Measurements from ENCODE around the gene DNAH11. TPM values are rescaled to one million over a fixed set of nuclear protein-coding genes. Genes with fewer than 3 reads are reported as not detected.

The DNAH11 gene
- total and polyA plus RNA-seq, 2 of the 8 experiments (the other 6 are each of a cell fraction or from before 2014, with no cell fraction given) = 1.8 to 4.9 TPM

GRCh38 chr7:21526007-21526406 is 16.8 kb upstream of the DNAH11 start:
- Histone ChIP-seq H2BK120ac (replicated peaks; ENCODE audit: low read depth, low read length) (no peak overlapping the region), H3K9me3 (ENCODE audit: insufficient read depth in 2 of 2, low read depth in 1 of 2, low read length in 1 of 2) (peaks cover 9 to 19% of the 10 kb centered on the region in 2 experiments), H2AK5ac (ENCODE audit: low read depth, low read length) (no peak overlapping the region), H2BK20ac (ENCODE audit: low read length) (no peak overlapping the region), H2BK12ac (ENCODE audit: low read depth, low read length) (no peak overlapping the region), H3K9ac (replicated peaks in 1 of 4; ENCODE audit: extremely low read depth in 1 of 4, low read depth in 3 of 4, low read length in 3 of 4) (no peak overlapping the region), H4K20me1 (replicated peaks in 1 of 2; ENCODE audit: control insufficient read depth in 1 of 2, insufficient read depth in 2 of 2, low read length in 2 of 2) (no peaks in the 10 kb centered on the region), H2BK15ac (ENCODE audit: low read length) (no peak overlapping the region), H3K23ac (ENCODE audit: insufficient read length) (no peak overlapping the region), H4K91ac (replicated peaks; ENCODE audit: insufficient read length, low read length) (no peak overlapping the region), H3K18ac (ENCODE audit: extremely low read depth, low read length) (no peak overlapping the region), H3K79me1 (ENCODE audit: low read depth, low read length) (no peaks in the 10 kb centered on the region), H3K79me2 (ENCODE audit: control insufficient read depth in 1 of 2, insufficient read depth in 2 of 2, low read length in 2 of 2) (no peaks in the 10 kb centered on the region), H3K4me1 (replicated peaks in 1 of 4; ENCODE audit: control insufficient read depth in 3 of 4, insufficient read depth in 4 of 4, low read length in 3 of 4) (no peaks in the 10 kb centered on the region), H2AFZ (ENCODE audit: low read length) (no peak overlapping the region), H3K14ac (ENCODE audit: insufficient read length) (no peak overlapping the region), H3K27ac (ENCODE audit: low read depth, low read length) (no peak overlapping the region), H3K36me3 (ENCODE audit: control insufficient read depth in 2 of 4, insufficient read depth in 4 of 4, low read length in 3 of 4) (no peaks in the 10 kb centered on the region), H3K27me3 (replicated peaks in 1 of 4; ENCODE audit: control insufficient read depth in 3 of 4, extremely low read depth in 1 of 4, insufficient read depth in 3 of 4, low read length in 3 of 4) (no peaks in the 10 kb centered on the region), H4K5ac (ENCODE audit: insufficient read length, low read depth, low read length) (no peak overlapping the region), H4K8ac (ENCODE audit: extremely low read depth, insufficient read depth, low read length) (no peak overlapping the region), H3K56ac (replicated peaks; ENCODE audit: insufficient read length, low read depth, low read length) (no peak overlapping the region), H3K4me2 (ENCODE audit: insufficient read depth in 1 of 2, low read depth in 2 of 2, low read length in 2 of 2) (no peak overlapping the region), H2BK5ac (ENCODE audit: low read depth, low read length) (no peak overlapping the region), H3K23me2 (ENCODE audit: low read depth, low read length) (no peaks in the 10 kb centered on the region), H3K4me3 (ENCODE audit: extremely low read depth in 1 of 4, insufficient read depth in 2 of 4, low read depth in 3 of 4, low read length in 4 of 4) (no peak overlapping the region), H3K4ac (replicated peaks; ENCODE audit: insufficient read length, low read depth, low read length) (no peak overlapping the region)
- CTCF ChIA-PET (ENCODE audit: partially characterized antibody) = interaction anchor here (1.5 to 2.1 kb wide), 2 partner anchors 8 to 14 kb away, joined by 4 to 8 read pairs; no protein-coding TSS in a partner anchor
- DNase-seq (ENCODE audit: low read depth in 1 of 2, low spot score in 2 of 2) = no peak
- POLR2A ChIA-PET (ENCODE audit: partially characterized antibody) = no interaction called here
- TF ChIP-seq FOSL1 (IDR thresholded peaks at IDR 0.05; ENCODE audit: insufficient read depth, low read depth, low read length) (no peak), POLR2AphosphoS5 (IDR thresholded peaks at IDR 0.05; ENCODE audit: low read depth, low read length) (no peak), BACH1 (IDR thresholded peaks at IDR 0.05; ENCODE audit: low read length) (no peak), KDM1A (IDR thresholded peaks at IDR 0.05; ENCODE audit: borderline replicate concordance, low read length) (no peak), RAD21 (IDR thresholded peaks at IDR 0.05 in 1 of 2, conservative IDR thresholded peaks at IDR 0.05 in 1 of 2; ENCODE audit: low read depth in 2 of 2, low read length in 2 of 2) (peak; percentile 17 to 28; a peak in 2 of 4 replicates), RXRA (IDR thresholded peaks at IDR 0.05; ENCODE audit: insufficient read depth, low read depth, low read length) (no peak), CREB1 (IDR thresholded peaks at IDR 0.05) (no peak), CHD1 (IDR thresholded peaks at IDR 0.05; ENCODE audit: low read depth, low read length) (no peak), CTCF (IDR thresholded peaks at IDR 0.05; ENCODE audit: control extremely low read depth in 1 of 3, insufficient read depth in 1 of 3, low read depth in 1 of 3, low read length in 3 of 3) (peak in 2 of 3 experiments; percentile 15 to 35; a peak in 2 of 4 replicates), CHD2 (IDR thresholded peaks at IDR 0.05; ENCODE audit: low read length) (no peak), SP4 (IDR thresholded peaks at IDR 0.05; ENCODE audit: low read length) (no peak)
- no peak for FAIRE-seq
